Activated naive CD4-positive, alpha-beta T cell treated with anti-CD3 and anti-CD28 coated beads, Interleukin-2, amount 50 U/mL, for 72 hours (primary cell): ENCODE data around the gene SMAD3. TPM values are rescaled to one million over a fixed set of nuclear protein-coding genes. Genes with fewer than 3 reads are reported as not detected.

ENCODE experiments used
- ATAC-seq, 2 donors: fragments of 150-1000 bp; cut with Tn5 transposase; 2 replicates each; pipeline ENCODE4 v1.10.0; 2021; ENCODE audit warnings: mild to moderate bottlenecking in 2 of 2, moderate library complexity in 2 of 2
- DNase-seq, 2 donors: peaks; one replicate each; pipeline ENCODE4 v3.0.0; 2021 to 2022; ENCODE audit warnings: low spot score in 2 of 2
- H3K27ac Mint-ChIP-seq, 2 donors: one replicate each; pipeline ENCODE4 v1.8.0; 2022; ENCODE audit warnings: mild to moderate bottlenecking in 2 of 2, mixed read lengths in 2 of 2
- H3K36me3 Mint-ChIP-seq, 2 donors: one replicate each; pipeline ENCODE4 v1.8.0; 2022; ENCODE audit warnings: mixed read lengths in 2 of 2
- H3K9me3 Mint-ChIP-seq, 2 donors: one replicate each; pipeline ENCODE4 v1.8.0; 2022; ENCODE audit warnings: mixed read lengths in 2 of 2
- total RNA-seq, 2 donors: library from RNA; stranded (reverse); gene quantifications; one replicate each; pipeline ENCODE4 v1.2.3, GENCODE V29; 2022

Gene SMAD3
- total RNA-seq, 2 donors from 2014 or later, result 15.4 to 75.9 TPM

- no peak for DNase-seq
- no peak for ATAC-seq
- Mint-ChIP-seq H3K27ac (peak overlapping the region; percentile 70 to 78), H3K9me3 (peaks cover 0 to 9% of the 10 kb centered on the region in 2 donors), H3K36me3 (peaks cover 0 to 62% of the 10 kb centered on the region in 2 donors)
These were observed 41.3 kb downstream of the SMAD3 start for GRCh38 chr15:67106764-67107013.

DNA sequence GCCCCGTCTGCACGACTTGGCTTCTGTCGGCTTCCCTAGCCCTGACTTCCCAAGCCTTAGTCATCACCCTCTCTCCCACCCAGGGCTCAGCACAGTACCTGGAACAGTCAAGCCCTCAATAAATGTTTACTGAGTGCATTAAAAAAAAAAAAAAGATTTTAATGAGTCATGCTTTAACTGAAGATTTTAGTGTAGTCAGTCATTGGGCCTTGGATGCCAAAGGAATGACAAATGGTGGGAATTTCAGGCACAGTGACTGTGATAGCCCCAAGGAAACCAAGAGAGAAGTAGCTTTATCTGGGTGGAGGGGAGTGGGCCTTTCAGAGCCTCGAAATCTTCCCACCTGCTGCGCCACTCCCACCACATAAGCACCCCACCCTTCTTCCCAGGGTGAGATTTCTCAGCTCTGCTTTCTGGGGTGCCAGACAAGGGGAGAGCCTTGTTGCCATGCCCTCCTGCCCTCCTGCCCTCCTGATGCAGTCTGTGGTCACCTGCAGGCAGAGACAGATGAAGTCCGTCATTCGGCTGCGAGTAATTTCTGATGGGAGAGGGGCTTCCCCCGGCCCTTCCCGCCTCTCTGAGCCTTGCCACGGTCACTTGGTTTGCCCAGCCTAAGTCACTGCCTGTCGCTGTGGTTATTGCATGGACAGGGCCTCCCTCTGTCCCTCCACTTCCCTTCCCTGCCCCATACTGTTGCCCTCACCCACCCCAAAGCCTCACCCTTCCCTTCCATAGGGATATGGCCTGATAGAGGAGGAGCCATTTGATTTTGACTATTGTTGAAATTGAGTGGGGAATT, 41.8 kb downstream of the SMAD3 start:
- ATAC-seq (no peak), DNase-seq (no peak)
- peak overlapping the region; percentile 70 to 78 for H3K27ac Mint-ChIP-seq

GRCh38 chr15:67108122-67108961, 42.9 kb downstream of the SMAD3 start:
- Mint-ChIP-seq H3K9me3 (peaks cover 0 to 11% of the 10 kb centered on the region in 2 donors), H3K27ac (peak overlapping the region in 1 of 2 donors; percentile 58), H3K36me3 (peaks cover 0 to 72% of the 10 kb centered on the region in 2 donors)
- ATAC-seq (no peak), DNase-seq (no peak)

More for the DNA sequence above, 41.8 kb downstream of the SMAD3 start:
- H3K36me3 Mint-ChIP-seq, result peaks cover 0 to 67% of the 10 kb centered on the region in 2 donors
- H3K9me3 Mint-ChIP-seq, result peaks cover 0 to 11% of the 10 kb centered on the region in 2 donors

GRCh38 chr15:67109141-67110034, 44.0 kb downstream of the SMAD3 start:
- no peak for ATAC-seq
- Mint-ChIP-seq H3K27ac (peak overlapping the region; percentile 42 to 50), H3K9me3 (peaks cover 0 to 11% of the 10 kb centered on the region in 2 donors), H3K36me3 (peaks cover 0 to 75% of the 10 kb centered on the region in 2 donors)
- no peak for DNase-seq

DNA sequence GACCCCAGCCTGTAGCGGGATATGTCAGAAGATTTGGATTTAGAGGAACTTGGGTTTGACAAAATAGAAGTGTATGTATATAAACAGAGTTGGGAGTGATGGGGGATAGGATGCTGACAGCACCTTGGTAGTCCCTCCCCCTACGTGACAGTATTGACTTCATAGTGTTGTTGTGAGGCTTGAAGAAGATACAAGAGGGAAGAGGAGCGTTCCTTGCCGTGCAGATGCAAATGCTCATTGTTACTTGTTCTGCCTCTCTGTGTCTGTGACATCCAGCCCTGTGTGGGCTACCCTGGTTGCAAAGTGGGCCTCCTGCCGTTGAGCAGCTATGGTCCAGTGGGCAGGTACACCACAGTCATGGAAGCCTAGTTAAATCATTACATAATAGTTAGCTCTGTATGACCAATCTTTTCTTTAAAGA, 45.0 kb downstream of the SMAD3 start:
- no peak for ATAC-seq
- DNase-seq, result no peak
- H3K27ac Mint-ChIP-seq, result peak overlapping the region; percentile 19 to 42
- H3K9me3 Mint-ChIP-seq, result peaks cover 0 to 11% of the 10 kb centered on the region in 2 donors
- peaks cover 0 to 73% of the 10 kb centered on the region in 2 donors for H3K36me3 Mint-ChIP-seq

DNA sequence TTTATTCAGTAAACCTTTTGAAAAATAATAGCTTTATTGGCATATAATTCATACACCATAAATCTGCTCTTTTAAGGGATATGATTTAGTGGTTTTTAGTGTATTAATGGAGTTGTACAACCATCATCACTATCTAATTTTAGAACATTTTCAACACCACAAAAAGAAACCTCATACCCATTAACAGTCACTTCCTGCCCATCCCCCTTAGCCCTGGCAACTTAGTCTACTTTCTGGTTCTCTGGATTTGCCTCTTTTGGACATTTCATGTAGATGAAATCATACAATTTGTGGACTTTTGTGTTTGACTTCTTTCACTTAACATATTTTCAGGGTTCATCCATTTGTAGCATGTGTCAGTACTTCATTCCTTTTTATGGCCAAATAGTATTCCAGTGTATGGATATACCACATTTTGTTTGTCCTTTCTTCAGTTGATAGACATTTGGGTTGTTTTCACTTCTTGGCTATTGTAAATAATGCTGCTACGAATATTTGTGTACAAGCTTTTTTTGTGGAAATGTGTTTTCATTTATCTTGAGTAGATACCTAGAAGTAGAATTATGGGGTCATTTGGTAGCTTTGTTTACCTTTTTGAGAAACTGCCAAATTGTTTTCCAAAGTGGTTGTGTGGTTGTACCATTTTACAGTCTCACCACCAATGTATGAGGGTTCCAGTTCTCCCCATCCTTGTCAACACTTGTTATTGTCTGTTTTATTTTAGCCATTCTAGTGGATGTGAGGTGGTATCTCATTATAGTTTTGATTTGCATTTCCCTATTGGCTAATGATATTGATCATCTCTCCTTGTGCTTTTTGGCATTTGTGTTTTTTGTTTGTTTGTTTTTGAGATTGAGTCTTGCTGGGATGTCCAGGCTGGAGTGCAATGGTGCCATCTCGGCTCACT, 45.8 kb downstream of the SMAD3 start:
- Mint-ChIP-seq H3K9me3 (peaks cover 0 to 11% of the 10 kb centered on the region in 2 donors), H3K36me3 (peaks cover 1 to 71% of the 10 kb centered on the region in 2 donors), H3K27ac (peak overlapping the region; percentile 20 to 42)
- ATAC-seq (no peak), DNase-seq (no peak)

GRCh38 chr15:67114046-67114445, 48.6 kb downstream of the SMAD3 start:
- peaks cover 4 to 15% of the 10 kb centered on the region in 2 donors for H3K9me3 Mint-ChIP-seq
- ATAC-seq (no peak), DNase-seq (no peak)
- H3K36me3 Mint-ChIP-seq, result peaks cover 15 to 74% of the 10 kb centered on the region in 2 donors
- H3K27ac Mint-ChIP-seq, result peak overlapping the region; percentile 81 to 97

DNA sequence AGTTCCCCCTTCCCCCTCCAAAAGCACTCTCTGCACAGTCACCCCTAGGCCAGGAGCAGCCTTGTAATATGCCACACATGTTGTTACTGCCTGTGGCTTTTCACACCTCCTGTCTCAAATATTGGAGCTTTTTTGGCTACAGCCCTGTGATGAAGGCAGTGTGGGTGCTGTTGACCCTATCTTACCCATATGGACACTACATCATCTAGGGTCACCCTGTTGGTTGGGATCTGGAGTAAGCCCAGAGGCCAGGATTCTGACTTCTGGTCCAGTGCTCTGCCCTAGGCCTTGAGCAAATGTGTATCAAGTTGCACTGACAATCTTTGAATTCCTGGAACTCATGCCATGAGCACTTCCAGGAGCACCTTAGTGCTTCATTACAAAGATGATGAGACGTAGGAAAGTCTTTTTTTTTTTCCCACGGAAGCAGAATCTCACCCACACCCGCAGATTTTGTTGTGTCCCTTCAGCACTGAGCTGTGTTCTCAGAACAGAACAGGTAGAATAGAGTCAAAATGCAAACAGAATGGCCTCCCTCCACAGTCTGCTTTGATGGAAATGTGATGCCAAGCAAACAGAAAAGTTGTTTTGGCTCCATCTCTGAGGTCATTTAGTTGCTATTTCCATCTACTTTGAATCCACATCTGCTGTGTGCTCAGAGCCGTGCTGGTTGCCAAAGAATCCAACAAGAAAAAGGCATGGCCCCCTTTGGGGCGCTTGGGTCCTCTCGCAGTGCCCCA, 49.6 kb downstream of the SMAD3 start:
- peaks cover 6 to 15% of the 10 kb centered on the region in 2 donors for H3K9me3 Mint-ChIP-seq
- H3K36me3 Mint-ChIP-seq, result peaks cover 15 to 70% of the 10 kb centered on the region in 2 donors
- no peak for DNase-seq
- peak overlapping the region; percentile 81 to 97 for H3K27ac Mint-ChIP-seq
- ATAC-seq, result peak; percentile 65 to 88

DNA sequence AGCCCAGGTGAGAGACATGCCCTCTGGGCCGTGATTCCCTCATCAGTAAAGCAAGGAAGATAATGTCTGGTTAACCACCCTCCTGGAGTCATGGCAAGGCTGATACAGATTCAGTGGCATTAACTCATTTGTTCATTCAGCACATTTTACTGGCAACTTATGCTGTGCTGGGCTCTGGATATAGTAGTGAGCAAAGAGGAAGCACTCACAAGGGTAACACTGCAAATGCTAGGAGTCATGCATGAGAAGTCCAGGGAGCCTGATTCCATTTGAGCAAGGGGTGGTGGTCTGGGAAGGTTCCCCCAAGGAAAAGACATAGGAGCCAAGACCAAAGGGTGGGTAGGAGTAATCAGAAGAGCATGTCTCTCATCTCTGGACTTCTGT, 50.2 kb downstream of the SMAD3 start:
- H3K36me3 Mint-ChIP-seq, result peaks cover 15 to 65% of the 10 kb centered on the region in 2 donors
- H3K27ac Mint-ChIP-seq, result peak overlapping the region; percentile 81 to 97
- no peak for ATAC-seq
- no peak for DNase-seq
- peaks cover 6 to 15% of the 10 kb centered on the region in 2 donors for H3K9me3 Mint-ChIP-seq

DNA sequence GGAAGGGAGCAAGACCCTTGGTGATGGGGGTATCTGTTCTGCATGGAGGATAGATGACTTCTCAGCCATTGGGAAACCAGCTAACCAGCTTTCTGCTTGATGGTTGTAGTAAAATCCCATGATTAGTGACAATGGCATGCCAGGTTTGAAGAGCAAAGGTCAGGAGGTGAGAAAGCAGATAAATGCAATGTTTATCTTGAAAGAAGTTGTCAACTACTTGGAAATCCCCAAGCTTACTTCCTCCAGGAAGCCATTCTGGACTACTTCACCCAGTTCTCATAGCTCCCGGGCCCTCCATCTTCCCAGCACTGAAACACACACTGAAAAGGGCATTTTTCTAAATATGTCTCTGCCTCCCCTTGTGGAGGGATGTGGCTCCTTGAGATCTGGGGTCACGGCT, 51.3 kb downstream of the SMAD3 start:
- no peak for DNase-seq
- Mint-ChIP-seq H3K9me3 (peaks cover 5 to 6% of the 10 kb centered on the region in 2 donors), H3K36me3 (peaks cover 15 to 53% of the 10 kb centered on the region in 2 donors), H3K27ac (peak overlapping the region; percentile 81 to 92)
- no peak for ATAC-seq

GRCh38 chr15:67117370-67117769, 52.0 kb downstream of the SMAD3 start:
- ATAC-seq, result no peak
- peaks cover 4 to 6% of the 10 kb centered on the region in 2 donors for H3K9me3 Mint-ChIP-seq
- peaks cover 15 to 48% of the 10 kb centered on the region in 2 donors for H3K36me3 Mint-ChIP-seq

DNA sequence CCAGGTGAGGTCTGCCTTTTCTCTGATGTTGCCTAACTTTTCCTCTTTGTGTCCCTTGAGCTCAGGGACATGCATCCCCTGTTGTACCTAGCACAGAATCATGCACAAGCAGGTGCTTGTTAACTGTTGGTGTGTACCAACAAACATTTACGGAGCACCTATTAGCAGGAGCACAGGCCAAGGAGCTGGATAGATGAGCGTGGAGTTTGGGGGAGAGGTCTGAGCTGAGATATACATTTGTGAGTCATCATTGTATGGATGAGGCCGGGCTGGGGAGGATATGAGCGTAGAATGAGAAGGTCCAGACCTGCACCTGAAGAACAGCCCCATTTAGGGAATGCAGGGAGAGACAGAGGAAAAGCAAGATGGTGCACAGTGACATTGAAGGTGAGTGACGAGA, 53.4 kb downstream of the SMAD3 start:
- Mint-ChIP-seq H3K36me3 (peaks cover 15 to 45% of the 10 kb centered on the region in 2 donors), H3K9me3 (peaks cover 4 to 6% of the 10 kb centered on the region in 2 donors), H3K27ac (peak overlapping the region; percentile 31 to 34)
- DNase-seq (no peak), ATAC-seq (no peak)

More at GRCh38 chr15:67117370-67117769, 52.0 kb downstream of the SMAD3 start:
- H3K27ac Mint-ChIP-seq, result peak overlapping the region; percentile 81 to 92
- DNase-seq, result no peak

GRCh38 chr15:67119238-67119846, 53.9 kb downstream of the SMAD3 start:
- peaks cover 4 to 6% of the 10 kb centered on the region in 2 donors for H3K9me3 Mint-ChIP-seq
- H3K27ac Mint-ChIP-seq, result peak overlapping the region; percentile 34 to 91
- DNase-seq (no peak), ATAC-seq (no peak)
- peaks cover 15 to 43% of the 10 kb centered on the region in 2 donors for H3K36me3 Mint-ChIP-seq

GRCh38 chr15:67120009-67120838, 54.8 kb downstream of the SMAD3 start:
- H3K27ac Mint-ChIP-seq, result peak overlapping the region; percentile 91 to 98
- H3K36me3 Mint-ChIP-seq, result peaks cover 15 to 45% of the 10 kb centered on the region in 2 donors
- DNase-seq, result no peak
- no peak for ATAC-seq
- peaks cover 4 to 6% of the 10 kb centered on the region in 2 donors for H3K9me3 Mint-ChIP-seq
